Left ventricle myocardium superior (tissue), 1 donor: ENCODE data around the gene TOLLIP. TPM values are rescaled to one million over a fixed set of nuclear protein-coding genes. Genes with fewer than 3 reads are reported as not detected.
"Not testable (repeated sequence)": the region's sequence is repeated elsewhere in the genome, so short reads cannot be mapped to it uniquely, and the experiment has no call there.

Experiments used
- ATAC-seq: fragments of 200-7000 bp; cut with Tn5 transposase; one replicate; pipeline ENCODE4 v1.9.1; 2020; ENCODE audit warnings: mild to moderate bottlenecking, moderate library complexity
- DNase-seq: peaks from one replicate; pipeline ENCODE4 v3.0.0-alpha.2; 2020
- intact Hi-C: fragments of 100-400 bp; cut with micrococcal nuclease; formaldehyde crosslinking; loops from one replicate; pipeline ENCODE4 v1.11.0; 2022
- long read RNA-seq: library from polyadenylated mRNA; unstranded; transcript quantifications from one replicate; pipeline ENCODE4 v2.0.0, GENCODE V29; 2021
- total RNA-seq: library from RNA; stranded (reverse); fragmentation: NEBNext Ultra II Directional; extraction: Animal tissue kit (Norgen Biotek cat#: 25700); gene quantifications from one replicate; pipeline ENCODE4 v1.2.1, GENCODE V29; 2021
- donor health status: DM: no; HTN: yes; CAD: no; lungs with severe emphysema.

Gene TOLLIP
- total RNA-seq: 50.2 TPM
- long read RNA-seq, transcript TOLLIP-202 (6 exons, 3,617 nt): major isoform, 128 of 207 reads
- long read RNA-seq, partial matches to known transcripts: 18 of 207 reads
- long read RNA-seq, other reads (novel, unspliced or antisense): 58 of 207 reads

DNA sequence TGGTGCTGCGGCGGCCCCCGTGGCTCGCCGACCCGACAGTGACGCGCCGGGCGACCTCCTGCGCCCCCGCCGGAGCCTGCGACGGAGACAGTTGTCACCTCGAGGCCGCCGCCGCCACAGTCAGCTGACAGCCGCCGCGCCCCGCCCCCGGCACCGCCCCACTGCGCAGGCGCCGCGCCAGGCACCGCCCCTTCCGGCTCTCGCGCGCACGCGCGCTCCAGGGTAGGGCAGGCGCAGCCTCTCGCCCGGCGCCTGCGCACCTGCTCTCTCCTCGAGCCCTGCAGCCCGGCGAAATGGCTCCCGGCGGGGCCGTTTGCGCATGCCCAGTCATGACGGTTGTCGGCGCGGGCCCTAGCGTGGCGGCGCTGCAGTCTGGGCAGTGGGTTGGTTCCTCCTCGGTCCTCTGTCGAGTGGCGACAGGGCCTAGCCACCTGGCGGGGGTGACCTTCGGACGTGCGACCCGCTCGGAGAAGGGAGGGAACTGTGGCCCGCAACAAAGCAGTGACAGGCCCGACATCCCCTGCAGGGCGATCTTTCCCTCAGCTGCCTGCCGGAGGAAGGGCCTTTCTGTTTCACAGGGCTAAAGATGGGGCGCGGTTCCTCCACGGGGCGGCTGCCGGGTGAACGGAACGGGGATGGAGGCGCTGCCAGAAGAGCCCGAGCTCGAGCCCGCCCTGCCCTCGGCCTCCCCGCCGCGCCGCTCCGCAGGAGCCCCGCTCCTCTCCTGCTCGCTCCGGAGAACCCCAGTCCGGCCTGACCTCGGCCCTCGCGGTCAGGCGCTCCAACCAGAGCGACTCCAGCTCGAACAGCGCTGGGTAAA lies at the start of gene TOLLIP:
TSS of gene TOLLIP (minus strand) at position 135 of the 820 bp plus-strand sequence. CDS start at position 1, 134 bp downstream.
- ATAC-seq: peak; percentile 97
- intact Hi-C loops: no loop called here
- DNase-seq: peak; percentile 98

- ATAC-seq, DNase-seq, intact Hi-C loops: not testable (repeated sequence)
Observed at GRCh38 chr11:1358931-1359330, 49.5 kb upstream of the TOLLIP start.

- DNase-seq (no peak), ATAC-seq (peak; percentile 47)
- intact Hi-C loops: no loop called here
Observed at GRCh38 chr11:1358286-1358685, 48.9 kb upstream of the TOLLIP start.

DNA sequence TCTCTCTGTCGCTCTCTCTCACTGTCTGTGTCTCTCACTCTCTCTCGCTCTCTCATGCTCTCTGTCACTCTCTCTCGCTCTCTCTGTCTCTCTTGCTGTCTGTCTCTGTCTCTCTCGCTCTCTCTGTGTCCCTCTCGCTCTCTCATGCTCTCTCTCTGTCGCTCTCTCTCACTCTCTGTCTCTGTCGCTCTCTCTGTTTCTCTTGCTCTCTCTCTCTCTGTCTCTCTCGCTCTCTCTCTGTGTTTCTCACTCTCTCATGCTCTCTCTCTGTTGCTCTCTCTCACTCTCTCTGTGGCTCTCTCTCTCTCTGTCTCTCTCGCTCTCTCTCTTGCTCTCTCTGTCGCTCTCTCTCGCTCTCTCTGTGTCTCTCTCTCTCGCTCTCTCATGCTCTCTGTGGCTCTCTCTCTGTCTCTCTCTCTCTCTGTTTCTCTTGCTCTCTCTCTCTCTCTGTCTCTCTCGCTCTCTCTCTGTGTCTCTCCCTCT lies 47.1 kb upstream of the TOLLIP start:
- ATAC-seq (no peak), DNase-seq (no peak)
- intact Hi-C loops: no loop called here

GRCh38 chr11:1356007-1356435 lies 46.6 kb upstream of the TOLLIP start:
- DNase-seq (no peak), ATAC-seq (no peak)
- intact Hi-C loops: no loop called here

GRCh38 chr11:1354125-1354938 lies 44.9 kb upstream of the TOLLIP start:
- intact Hi-C loops: no loop called here
- ATAC-seq: no peak
- no peak for DNase-seq

DNA sequence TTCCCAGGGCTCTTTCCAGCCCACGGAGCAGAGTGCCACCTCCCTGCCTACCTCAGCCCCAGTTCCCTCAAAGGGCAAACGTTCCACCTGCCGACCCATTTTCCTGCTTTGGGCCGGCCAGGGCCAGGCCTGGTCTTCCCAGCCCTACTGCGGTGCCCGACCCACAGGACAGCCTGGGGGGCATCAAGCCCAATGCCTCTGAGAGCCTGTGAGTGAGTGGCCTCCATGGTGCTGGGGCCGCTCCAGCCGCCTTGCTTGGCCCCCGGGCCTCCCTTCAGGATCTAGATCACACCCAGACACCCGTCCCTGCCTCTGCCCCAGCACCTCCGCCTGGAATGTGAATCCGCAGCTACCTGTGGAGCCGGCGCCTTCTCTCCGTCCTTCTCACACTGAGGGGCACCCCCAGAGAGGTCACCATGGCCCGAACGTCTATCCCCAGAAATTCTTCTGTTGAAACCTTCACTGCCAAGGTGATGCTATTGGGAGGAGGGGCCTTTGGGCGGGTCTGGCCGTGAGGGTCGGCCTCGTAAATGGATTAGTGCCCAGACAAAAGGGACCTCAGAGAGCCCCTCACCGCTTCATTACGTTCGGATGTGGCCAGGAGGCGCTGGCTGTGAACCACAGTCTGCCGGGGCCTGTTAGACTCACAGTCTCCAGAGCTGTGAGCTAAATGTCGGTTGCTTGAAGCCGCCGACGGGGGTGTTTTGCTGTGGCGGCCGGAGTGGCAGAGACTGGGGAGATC lies 44.1 kb upstream of the TOLLIP start:
- intact Hi-C loops: no loop called here
- ATAC-seq (no peak), DNase-seq (no peak)

- no peak for ATAC-seq
- no peak for DNase-seq
- intact Hi-C loops: no loop called here
Observed at GRCh38 chr11:1352696-1353382, 43.4 kb upstream of the TOLLIP start.

GRCh38 chr11:1351278-1351937 lies 42.0 kb upstream of the TOLLIP start:
- no peak for DNase-seq
- no peak for ATAC-seq
- intact Hi-C loops: no loop called here

DNA sequence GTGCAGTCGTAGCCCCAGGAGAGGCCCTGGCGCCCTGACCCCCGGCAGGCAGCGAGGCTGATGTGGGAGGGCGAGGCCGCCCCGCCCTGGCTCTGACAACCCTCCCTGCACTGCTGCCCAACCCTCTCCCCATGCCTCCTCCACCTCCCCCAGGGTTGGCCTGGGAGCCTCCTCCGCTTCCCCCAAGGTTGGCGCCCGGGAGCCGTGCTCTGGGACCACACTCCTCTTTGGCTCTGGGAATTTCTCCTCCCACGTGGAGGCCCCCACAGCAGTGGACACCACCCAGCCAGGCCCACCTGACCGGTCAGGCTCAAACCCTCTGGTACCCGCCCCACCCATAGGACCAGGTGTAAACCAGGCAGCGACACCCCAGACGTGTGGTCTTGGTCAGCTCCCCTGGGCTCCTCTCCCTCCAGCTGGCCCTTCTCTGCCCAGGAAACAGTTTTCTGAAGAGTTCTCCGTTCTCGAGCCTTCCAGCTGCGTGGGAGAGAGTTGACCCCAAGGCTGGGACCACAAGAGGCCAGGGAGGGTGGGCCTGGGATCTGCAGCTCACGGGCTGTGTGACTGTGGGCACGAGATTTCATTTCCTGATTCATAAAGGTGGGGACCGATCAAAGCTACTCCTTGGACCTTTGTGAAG lies 40.8 kb upstream of the TOLLIP start:
- DNase-seq (no peak), ATAC-seq (no peak)
- intact Hi-C loops: no loop called here

DNA sequence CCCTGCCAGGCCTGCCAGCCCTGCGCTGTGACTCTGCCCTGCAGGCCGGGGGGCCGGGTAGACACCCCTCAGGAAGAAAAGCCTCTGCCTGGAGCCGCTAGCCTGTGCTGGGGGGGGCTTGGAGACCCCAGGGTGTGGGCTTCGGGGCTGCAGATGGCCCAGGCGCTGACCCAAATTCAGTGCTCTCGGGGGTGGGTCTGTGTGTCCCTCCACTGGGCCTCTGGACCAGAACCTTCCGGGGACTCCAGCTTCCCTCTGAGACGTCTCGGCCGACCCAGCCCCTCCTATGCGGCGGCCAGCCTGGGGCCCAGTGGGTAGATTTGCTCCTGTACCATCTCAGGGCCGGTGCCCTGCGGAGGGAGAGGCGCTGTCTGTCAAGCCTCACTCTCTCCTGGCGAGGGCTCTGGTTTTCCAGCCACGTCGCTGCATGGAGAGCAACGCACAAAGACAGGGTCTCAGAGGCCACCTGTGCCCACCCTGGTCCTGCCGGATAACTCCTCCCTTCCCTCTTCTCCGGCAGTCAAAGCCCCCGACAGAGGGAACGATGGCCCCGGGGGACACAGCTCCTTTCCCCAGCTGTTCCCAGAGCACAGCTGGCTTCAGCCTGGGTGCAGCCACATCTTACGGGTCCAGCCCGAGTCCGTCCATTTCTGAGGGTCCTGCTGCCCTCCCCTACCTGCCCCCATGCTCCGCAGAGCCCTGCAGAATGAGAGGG lies 40.1 kb upstream of the TOLLIP start:
- intact Hi-C loops: no loop called here
- no peak for ATAC-seq
- no peak for DNase-seq

GRCh38 chr11:1348796-1349326 lies 39.4 kb upstream of the TOLLIP start:
- intact Hi-C loops: no loop called here
- ATAC-seq (no peak), DNase-seq (no peak)

DNA sequence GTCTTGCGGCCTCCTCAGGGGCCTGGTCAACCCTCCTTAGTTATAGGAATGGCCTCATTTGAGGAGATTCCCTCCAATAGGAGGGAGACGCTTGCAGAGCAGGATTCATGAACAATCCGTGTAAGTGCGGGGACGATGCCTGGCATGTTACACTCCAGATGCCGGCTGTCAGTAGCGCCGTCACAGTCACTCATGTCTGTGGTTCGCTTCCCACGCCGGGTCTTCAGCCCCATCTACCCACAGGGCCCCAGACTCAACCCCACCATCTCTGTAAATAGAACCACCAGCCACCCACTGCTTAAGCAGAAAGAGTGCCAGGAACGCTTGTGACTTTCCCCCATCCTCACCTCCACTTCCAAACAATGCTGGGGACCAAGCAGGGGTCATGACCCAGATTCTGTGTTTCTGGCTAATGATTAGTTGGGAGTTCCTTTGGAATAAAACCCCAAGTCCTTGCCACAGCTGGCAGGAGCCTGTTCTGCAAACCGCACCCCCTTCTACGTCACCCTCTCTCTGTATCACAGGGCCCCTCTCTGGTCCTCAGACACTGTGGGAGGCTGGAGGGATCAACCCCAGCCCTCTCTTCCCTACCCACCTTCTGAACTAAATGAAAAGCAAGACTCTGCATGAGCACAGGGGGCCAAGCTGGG lies 38.8 kb upstream of the TOLLIP start:
- intact Hi-C loops: no loop called here
- ATAC-seq: no peak
- DNase-seq: no peak

- DNase-seq, intact Hi-C loops, ATAC-seq: not testable (repeated sequence)
Observed at GRCh38 chr11:1347411-1347999, 38.1 kb upstream of the TOLLIP start.

DNA sequence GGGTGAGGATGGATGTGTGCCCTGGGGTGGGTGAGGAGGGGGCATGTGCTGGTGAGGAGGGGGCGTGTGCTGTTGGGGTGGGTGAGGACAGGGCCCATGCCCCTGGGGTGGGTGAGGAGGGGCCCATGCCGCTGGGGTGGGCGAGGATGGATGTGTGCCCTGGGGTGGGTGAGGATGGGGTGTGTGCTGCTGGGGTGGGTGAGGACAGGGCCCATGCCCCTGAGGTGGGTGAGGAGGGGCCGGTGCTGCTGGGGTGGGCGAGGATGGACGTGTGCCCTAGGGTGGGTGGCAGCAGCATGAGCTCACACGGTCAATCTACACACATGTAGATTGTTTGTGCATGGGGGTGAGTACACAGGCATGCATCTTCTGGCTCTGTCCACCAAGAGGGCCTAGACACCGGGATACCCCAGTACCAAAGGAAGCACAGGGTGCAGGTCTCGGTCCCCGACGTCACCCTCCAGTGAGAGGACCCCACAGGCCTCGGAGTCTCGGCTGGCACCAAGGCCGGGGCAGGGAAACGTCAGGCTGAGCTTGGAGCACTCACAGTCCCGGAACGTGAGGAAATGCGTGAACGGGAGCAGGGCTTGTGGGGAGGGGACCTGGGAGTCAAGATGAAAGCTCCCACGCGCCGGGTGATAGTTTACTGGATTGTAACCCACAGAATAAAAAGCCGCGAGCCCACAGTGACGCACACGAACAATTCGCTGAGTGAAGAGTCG lies 37.4 kb upstream of the TOLLIP start:
- DNase-seq: no peak
- intact Hi-C loops: no loop called here
- no peak for ATAC-seq
